WTC11 (cell line): ENCODE data around the gene RPL41. TPM values are rescaled to one million over a fixed set of nuclear protein-coding genes. Genes with fewer than 3 reads are reported as not detected.

Source experiments
- CREB1 ChIP-seq: sonication (generic); formaldehyde crosslinking; IDR thresholded peaks from 2 replicates; pipeline ENCODE4 v1.8.0; 2023; ENCODE audit warnings: mild to moderate bottlenecking, missing genetic modification reagents
- ESRRA ChIP-seq: sonication (generic); formaldehyde crosslinking; IDR thresholded peaks from 2 replicates; pipeline ENCODE4 v1.8.1; 2022; ENCODE audit warnings: mild to moderate bottlenecking, missing genetic modification reagents, borderline replicate concordance
- ETV6 ChIP-seq: sonication (generic); formaldehyde crosslinking; IDR thresholded peaks from 2 replicates; pipeline ENCODE4 v1.8.1; 2022; ENCODE audit warnings: mild to moderate bottlenecking, missing genetic modification reagents
- FOXK1 ChIP-seq: sonication (generic); formaldehyde crosslinking; IDR thresholded peaks from 2 replicates; pipeline ENCODE4 v1.8.0; 2022; ENCODE audit warnings: mild to moderate bottlenecking, moderate library complexity, missing genetic modification reagents
- GRHL2 ChIP-seq: fragments of 250-450 bp; sonication (Bioruptor Pico); IDR thresholded peaks from 2 replicates; pipeline ENCODE4 v1.8.0; 2022; ENCODE audit warnings: mild to moderate bottlenecking, moderate library complexity; ENCODE audit not compliant: insufficient replicate concordance, severe bottlenecking
- HMGA2 ChIP-seq: fragments of 250-450 bp; sonication (Bioruptor Pico); IDR thresholded peaks from 2 replicates; pipeline ENCODE4 v1.4.0; 2021; ENCODE audit warnings: mild to moderate bottlenecking, moderate library complexity
- IRF2 ChIP-seq: sonication (generic); formaldehyde crosslinking; IDR thresholded peaks from 2 replicates; pipeline ENCODE4 v1.8.0; 2022; ENCODE audit warnings: low read depth, missing genetic modification reagents, borderline replicate concordance
- JAZF1 ChIP-seq: fragments of 250-450 bp; sonication (Bioruptor Pico); IDR thresholded peaks from 2 replicates; pipeline ENCODE4 v1.9.0; 2021; ENCODE audit warnings: moderate library complexity, mild to moderate bottlenecking, inconsistent platforms
- KAT7 ChIP-seq: sonication (generic); formaldehyde crosslinking; IDR thresholded peaks from 2 replicates; pipeline ENCODE4 v1.8.1; 2023; ENCODE audit warnings: missing genetic modification reagents, mild to moderate bottlenecking, borderline replicate concordance
- MXD4 ChIP-seq: fragments of 250-450 bp; sonication (Bioruptor Pico); IDR thresholded peaks from 2 replicates; pipeline ENCODE4 v1.8.0; 2021; ENCODE audit warnings: mild to moderate bottlenecking, moderate library complexity, borderline replicate concordance
- NR2C2 ChIP-seq: sonication (generic); formaldehyde crosslinking; IDR thresholded peaks from 2 replicates; pipeline ENCODE4 v1.8.0; 2022; ENCODE audit warnings: mild to moderate bottlenecking, missing genetic modification reagents
- SMAD3 ChIP-seq: sonication (generic); formaldehyde crosslinking; IDR thresholded peaks from 2 replicates; pipeline ENCODE4 v1.8.0; 2022; ENCODE audit warnings: missing genetic modification reagents, mild to moderate bottlenecking, borderline replicate concordance
- TCF7 ChIP-seq: sonication (generic); formaldehyde crosslinking; IDR thresholded peaks from 2 replicates; pipeline ENCODE4 v1.8.0; 2022; ENCODE audit warnings: mild to moderate bottlenecking, low read depth, missing genetic modification reagents, moderate library complexity
- TP53 ChIP-seq: sonication (generic); formaldehyde crosslinking; IDR thresholded peaks from 2 replicates; pipeline ENCODE4 v1.8.1; 2023; ENCODE audit warnings: mild to moderate bottlenecking, missing genetic modification reagents
- ZNF138 ChIP-seq: sonication (generic); formaldehyde crosslinking; conservative IDR thresholded peaks from 2 replicates; pipeline ENCODE4 v1.8.1; 2022; ENCODE audit warnings: mild to moderate bottlenecking, moderate library complexity, missing genetic modification reagents
- ZNF219 ChIP-seq: sonication (generic); formaldehyde crosslinking; IDR thresholded peaks from 2 replicates; pipeline ENCODE4 v1.8.0; 2023; ENCODE audit warnings: missing genetic modification reagents, mild to moderate bottlenecking, borderline replicate concordance
- ZNF263 ChIP-seq: sonication (generic); formaldehyde crosslinking; IDR thresholded peaks from 2 replicates; pipeline ENCODE4 v1.8.1; 2022; ENCODE audit warnings: low read depth, mild to moderate bottlenecking, moderate library complexity, missing genetic modification reagents
- ZNF317 ChIP-seq: sonication (generic); formaldehyde crosslinking; IDR thresholded peaks from 2 replicates; pipeline ENCODE4 v1.8.1; 2023; ENCODE audit warnings: low read depth, mild to moderate bottlenecking, moderate library complexity, missing genetic modification reagents, borderline replicate concordance
- ZNF396 ChIP-seq: fragments of 250-450 bp; sonication (Bioruptor Pico); IDR thresholded peaks from 2 replicates; pipeline ENCODE4 v1.8.0; 2021; ENCODE audit warnings: mild to moderate bottlenecking, moderate library complexity, borderline replicate concordance
- total RNA-seq: library from RNA; stranded (reverse); gene quantifications from 3 replicates; pipeline ENCODE4 v1.2.3, GENCODE V29; 2021
- TF ChIP-seq, protein P1 (sequence below): fragments of 250-450 bp; sonication (Bioruptor Pico); IDR thresholded peaks from 2 replicates; pipeline ENCODE4 v1.8.0; 2021; ENCODE audit warnings: mild to moderate bottlenecking
- TF ChIP-seq, protein P2 (sequence below): fragments of 250-450 bp; sonication (Bioruptor Pico); conservative IDR thresholded peaks from 2 replicates; pipeline ENCODE4 v1.9.0; 2021; ENCODE audit warnings: mild to moderate bottlenecking
- TF ChIP-seq, protein P3 (sequence below): sonication (generic); formaldehyde crosslinking; IDR thresholded peaks from 2 replicates; pipeline ENCODE4 v1.8.1; 2022; ENCODE audit warnings: mild to moderate bottlenecking, moderate library complexity, missing genetic modification reagents
- TF ChIP-seq, protein P4 (sequence below): fragments of 250-450 bp; sonication (Bioruptor Pico); IDR thresholded peaks from 2 replicates; pipeline ENCODE4 v1.9.0; 2021; ENCODE audit warnings: mild to moderate bottlenecking
- TF ChIP-seq, protein P5 (sequence below): fragments of 250-450 bp; sonication (Bioruptor Pico); IDR thresholded peaks from 2 replicates; pipeline ENCODE4 v1.9.0; 2021; ENCODE audit warnings: mild to moderate bottlenecking
- TF ChIP-seq, protein P6 (sequence below): sonication (generic); formaldehyde crosslinking; IDR thresholded peaks from 2 replicates; pipeline ENCODE4 v1.8.1; 2023; ENCODE audit warnings: mild to moderate bottlenecking, missing genetic modification reagents, borderline replicate concordance

RPL41 gene
- total RNA-seq, 1 experiment from 2014 or later: 4,004 TPM

DNA sequence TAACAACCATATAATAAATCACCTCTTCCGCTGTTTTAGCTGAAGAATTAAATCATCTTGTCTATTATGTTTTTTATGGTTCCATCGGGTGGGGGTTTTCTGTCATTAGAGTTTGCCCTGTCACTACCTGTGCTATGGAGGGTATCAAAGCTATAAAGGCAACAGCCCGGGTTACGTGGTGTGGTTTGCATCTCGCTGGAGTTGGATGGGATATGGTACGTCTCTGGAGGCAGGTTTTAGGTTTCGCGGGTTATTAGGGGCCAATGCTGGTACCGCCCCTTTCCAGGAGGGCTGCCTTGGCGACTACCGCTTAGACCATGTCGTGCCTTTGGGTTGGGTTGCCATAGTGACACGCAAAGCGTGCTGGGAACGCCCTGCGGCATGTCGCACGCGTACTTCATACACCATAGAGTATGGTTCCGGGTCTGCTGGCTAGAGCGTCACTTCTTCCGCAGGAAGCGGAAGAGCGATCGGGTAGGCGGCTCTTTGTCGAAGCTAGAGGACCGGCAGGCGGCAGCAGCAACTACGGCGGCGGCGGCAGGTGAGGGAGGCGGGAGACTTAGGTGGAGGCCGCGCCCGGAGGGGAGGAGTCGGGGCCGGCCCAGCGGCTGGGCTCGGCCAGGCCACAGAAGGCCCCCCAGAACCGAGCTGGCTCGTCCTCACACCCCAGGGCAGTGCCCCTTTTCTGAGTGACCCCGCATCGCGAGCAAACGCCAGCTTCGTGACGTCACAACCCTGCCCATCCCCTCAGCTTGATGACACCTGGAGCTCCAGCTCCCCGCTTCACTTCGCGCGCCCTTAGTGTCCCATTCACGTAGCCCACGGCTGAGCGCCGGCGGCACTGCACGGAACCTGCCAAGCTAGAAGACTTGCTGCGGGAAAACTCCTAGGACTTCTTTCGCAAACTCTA is 1.6 kb downstream of the RPL41 start, which contains the start of gene ZC3H10 (continued):
- TF ChIP-seq, protein P1, sequence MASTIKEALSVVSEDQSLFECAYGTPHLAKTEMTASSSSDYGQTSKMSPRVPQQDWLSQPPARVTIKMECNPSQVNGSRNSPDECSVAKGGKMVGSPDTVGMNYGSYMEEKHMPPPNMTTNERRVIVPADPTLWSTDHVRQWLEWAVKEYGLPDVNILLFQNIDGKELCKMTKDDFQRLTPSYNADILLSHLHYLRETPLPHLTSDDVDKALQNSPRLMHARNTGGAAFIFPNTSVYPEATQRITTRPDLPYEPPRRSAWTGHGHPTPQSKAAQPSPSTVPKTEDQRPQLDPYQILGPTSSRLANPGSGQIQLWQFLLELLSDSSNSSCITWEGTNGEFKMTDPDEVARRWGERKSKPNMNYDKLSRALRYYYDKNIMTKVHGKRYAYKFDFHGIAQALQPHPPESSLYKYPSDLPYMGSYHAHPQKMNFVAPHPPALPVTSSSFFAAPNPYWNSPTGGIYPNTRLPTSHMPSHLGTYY (CRISPR knock-in tag): peak; percentile 100
- TF ChIP-seq KAT7 (CRISPR knock-in tag): no peak; the same call in 1 of the 2 replicates
- peak; percentile 65; the same call in 1 of the 2 replicates for TF ChIP-seq TP53
- TF ChIP-seq ZNF396: no peak
- peak; percentile 98 for TF ChIP-seq FOXK1 (CRISPR knock-in tag)
- TF ChIP-seq, protein P2, sequence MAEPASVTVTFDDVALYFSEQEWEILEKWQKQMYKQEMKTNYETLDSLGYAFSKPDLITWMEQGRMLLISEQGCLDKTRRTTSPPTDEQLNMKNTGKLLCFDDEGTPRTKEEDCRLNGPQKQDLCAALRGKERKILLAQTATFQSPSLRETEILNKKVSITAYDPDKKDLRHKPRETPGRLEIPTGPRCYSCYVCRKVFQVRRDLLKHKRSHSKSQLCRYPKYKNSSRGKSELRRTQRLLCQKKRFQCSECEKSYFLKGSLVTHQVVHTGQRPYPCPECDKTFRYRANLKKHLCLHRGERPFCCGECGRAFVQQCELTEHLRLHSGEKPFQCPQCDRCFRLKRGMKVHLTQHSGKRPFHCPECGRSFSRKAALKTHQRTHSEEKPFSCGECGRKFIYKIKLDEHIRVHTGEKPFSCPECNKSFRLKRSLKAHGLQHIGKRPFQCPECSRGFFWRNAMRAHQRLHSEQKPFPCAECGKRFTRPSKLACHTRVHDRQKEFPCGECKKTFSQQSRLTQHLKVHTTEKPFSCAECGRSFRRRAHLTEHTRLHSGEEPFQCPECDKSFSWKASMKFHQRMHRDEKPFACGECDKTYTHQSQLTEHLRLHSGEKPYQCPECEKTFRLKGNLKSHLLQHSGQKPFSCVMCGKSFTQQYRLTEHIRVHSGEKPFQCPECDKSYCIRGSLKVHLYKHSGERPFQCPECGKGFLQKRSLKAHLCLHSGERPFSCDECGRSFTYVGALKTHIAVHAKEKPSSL (CRISPR knock-in tag): peak; percentile 99
- TF ChIP-seq HMGA2 (CRISPR knock-in tag): no peak
- TF ChIP-seq, protein P3, sequence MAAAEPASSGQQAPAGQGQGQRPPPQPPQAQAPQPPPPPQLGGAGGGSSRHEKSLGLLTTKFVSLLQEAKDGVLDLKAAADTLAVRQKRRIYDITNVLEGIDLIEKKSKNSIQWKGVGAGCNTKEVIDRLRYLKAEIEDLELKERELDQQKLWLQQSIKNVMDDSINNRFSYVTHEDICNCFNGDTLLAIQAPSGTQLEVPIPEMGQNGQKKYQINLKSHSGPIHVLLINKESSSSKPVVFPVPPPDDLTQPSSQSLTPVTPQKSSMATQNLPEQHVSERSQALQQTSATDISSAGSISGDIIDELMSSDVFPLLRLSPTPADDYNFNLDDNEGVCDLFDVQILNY: peak; percentile 87; the same call in 1 of the 2 replicates
- TF ChIP-seq IRF2 (CRISPR knock-in tag): no peak
- peak; percentile 95 for TF ChIP-seq CREB1 (CRISPR knock-in tag)
- peak; percentile 77; the same call in 1 of the 2 replicates for TF ChIP-seq ZNF263
- no peak for TF ChIP-seq ZNF219 (CRISPR knock-in tag)
- TF ChIP-seq, protein P4, sequence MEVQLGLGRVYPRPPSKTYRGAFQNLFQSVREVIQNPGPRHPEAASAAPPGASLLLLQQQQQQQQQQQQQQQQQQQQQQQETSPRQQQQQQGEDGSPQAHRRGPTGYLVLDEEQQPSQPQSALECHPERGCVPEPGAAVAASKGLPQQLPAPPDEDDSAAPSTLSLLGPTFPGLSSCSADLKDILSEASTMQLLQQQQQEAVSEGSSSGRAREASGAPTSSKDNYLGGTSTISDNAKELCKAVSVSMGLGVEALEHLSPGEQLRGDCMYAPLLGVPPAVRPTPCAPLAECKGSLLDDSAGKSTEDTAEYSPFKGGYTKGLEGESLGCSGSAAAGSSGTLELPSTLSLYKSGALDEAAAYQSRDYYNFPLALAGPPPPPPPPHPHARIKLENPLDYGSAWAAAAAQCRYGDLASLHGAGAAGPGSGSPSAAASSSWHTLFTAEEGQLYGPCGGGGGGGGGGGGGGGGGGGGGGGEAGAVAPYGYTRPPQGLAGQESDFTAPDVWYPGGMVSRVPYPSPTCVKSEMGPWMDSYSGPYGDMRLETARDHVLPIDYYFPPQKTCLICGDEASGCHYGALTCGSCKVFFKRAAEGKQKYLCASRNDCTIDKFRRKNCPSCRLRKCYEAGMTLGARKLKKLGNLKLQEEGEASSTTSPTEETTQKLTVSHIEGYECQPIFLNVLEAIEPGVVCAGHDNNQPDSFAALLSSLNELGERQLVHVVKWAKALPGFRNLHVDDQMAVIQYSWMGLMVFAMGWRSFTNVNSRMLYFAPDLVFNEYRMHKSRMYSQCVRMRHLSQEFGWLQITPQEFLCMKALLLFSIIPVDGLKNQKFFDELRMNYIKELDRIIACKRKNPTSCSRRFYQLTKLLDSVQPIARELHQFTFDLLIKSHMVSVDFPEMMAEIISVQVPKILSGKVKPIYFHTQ (CRISPR knock-in tag): peak; percentile 100
- TF ChIP-seq SMAD3 (CRISPR knock-in tag): no peak; the same call in 1 of the 2 replicates
- TF ChIP-seq ETV6: peak; percentile 99
- no peak for TF ChIP-seq MXD4 (CRISPR knock-in tag)
- TF ChIP-seq ESRRA (CRISPR knock-in tag): peak; percentile 78; the same call in 1 of the 2 replicates
- TF ChIP-seq TCF7 (CRISPR knock-in tag): no peak
- TF ChIP-seq GRHL2 (CRISPR knock-in tag): no peak
- TF ChIP-seq, protein P5, sequence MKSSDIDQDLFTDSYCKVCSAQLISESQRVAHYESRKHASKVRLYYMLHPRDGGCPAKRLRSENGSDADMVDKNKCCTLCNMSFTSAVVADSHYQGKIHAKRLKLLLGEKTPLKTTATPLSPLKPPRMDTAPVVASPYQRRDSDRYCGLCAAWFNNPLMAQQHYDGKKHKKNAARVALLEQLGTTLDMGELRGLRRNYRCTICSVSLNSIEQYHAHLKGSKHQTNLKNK (CRISPR knock-in tag): peak; percentile 84
- TF ChIP-seq ZNF138 (CRISPR knock-in tag): peak; percentile 82; the same call in 1 of the 2 replicates
- peak; percentile 86 for TF ChIP-seq NR2C2 (CRISPR knock-in tag)
- TF ChIP-seq, protein P6, sequence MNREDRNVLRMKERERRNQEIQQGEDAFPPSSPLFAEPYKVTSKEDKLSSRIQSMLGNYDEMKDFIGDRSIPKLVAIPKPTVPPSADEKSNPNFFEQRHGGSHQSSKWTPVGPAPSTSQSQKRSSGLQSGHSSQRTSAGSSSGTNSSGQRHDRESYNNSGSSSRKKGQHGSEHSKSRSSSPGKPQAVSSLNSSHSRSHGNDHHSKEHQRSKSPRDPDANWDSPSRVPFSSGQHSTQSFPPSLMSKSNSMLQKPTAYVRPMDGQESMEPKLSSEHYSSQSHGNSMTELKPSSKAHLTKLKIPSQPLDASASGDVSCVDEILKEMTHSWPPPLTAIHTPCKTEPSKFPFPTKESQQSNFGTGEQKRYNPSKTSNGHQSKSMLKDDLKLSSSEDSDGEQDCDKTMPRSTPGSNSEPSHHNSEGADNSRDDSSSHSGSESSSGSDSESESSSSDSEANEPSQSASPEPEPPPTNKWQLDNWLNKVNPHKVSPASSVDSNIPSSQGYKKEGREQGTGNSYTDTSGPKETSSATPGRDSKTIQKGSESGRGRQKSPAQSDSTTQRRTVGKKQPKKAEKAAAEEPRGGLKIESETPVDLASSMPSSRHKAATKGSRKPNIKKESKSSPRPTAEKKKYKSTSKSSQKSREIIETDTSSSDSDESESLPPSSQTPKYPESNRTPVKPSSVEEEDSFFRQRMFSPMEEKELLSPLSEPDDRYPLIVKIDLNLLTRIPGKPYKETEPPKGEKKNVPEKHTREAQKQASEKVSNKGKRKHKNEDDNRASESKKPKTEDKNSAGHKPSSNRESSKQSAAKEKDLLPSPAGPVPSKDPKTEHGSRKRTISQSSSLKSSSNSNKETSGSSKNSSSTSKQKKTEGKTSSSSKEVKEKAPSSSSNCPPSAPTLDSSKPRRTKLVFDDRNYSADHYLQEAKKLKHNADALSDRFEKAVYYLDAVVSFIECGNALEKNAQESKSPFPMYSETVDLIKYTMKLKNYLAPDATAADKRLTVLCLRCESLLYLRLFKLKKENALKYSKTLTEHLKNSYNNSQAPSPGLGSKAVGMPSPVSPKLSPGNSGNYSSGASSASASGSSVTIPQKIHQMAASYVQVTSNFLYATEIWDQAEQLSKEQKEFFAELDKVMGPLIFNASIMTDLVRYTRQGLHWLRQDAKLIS (CRISPR knock-in tag): peak; percentile 99
- TF ChIP-seq JAZF1 (CRISPR knock-in tag): no peak
- TF ChIP-seq ZNF317 (CRISPR knock-in tag): no peak
